Endothelial cell of umbilical vein (primary cell): ENCODE results near the gene COL4A2. TPM values are rescaled to one million over a fixed set of nuclear protein-coding genes. Genes with fewer than 3 reads are reported as not detected.

Experiments
- BruUV-seq: library from RNA; stranded (reverse); fragments of 400-500 nt; replicated peaks from 2 replicates; lab custom pipeline; 2021; lab: Mats Ljungman, UMichigan
- CTCF ChIA-PET: fragments of 300-600, 350-600 bp; sonication (Branson Sonifier 250); formaldehyde crosslinking; loops from one replicate; lab custom pipeline; 2021; ENCODE audit warnings: antibody characterized with exemption, inconsistent platforms; lab: Charles Lee
- POLR2A ChIA-PET: fragments of 300-600, 350-600 bp; sonication (Branson Sonifier 250); formaldehyde crosslinking; loops from one replicate; lab custom pipeline; 2021; ENCODE audit warnings: antibody characterized with exemption, inconsistent platforms; lab: Charles Lee
- DNase-seq: peaks from one replicate; pipeline ENCODE4 v3.0.0-alpha.2; 2011; ENCODE audit warnings: low read depth, low spot score
- FAIRE-seq: peaks from 2 replicates; lab custom pipeline; 2011; peaks lifted over from hg19 to GRCh38; lab: Jason Lieb, UNC
- H2AFZ ChIP-seq: 2 replicates; pipeline ENCODE4 v1.6.0; 2012; ENCODE audit warnings: low read depth, low read length, control low read depth, inconsistent platforms
- H3K27ac ChIP-seq: 2 replicates; pipeline ENCODE4 v1.5.1; 2011; ENCODE audit warnings: low read depth, mild to moderate bottlenecking, control low read depth, low read length, moderate library complexity; ENCODE audit not compliant: insufficient read depth
- H3K27me3 ChIP-seq, 2 experiments: 2 replicates each; pipeline versions ENCODE4 v1.6.0 to v1.6.1; 2011; ENCODE audit warnings: low read length in 2 of 2, mixed read lengths in 1 of 2; ENCODE audit not compliant: control insufficient read depth in 2 of 2, insufficient read depth in 2 of 2
- H3K36me3 ChIP-seq, 2 experiments: 2 replicates in 1 of 2; 3 replicates in 1 of 2; pipeline ENCODE4 v1.5.1; 2011; ENCODE audit warnings: low read length in 2 of 2, mild to moderate bottlenecking in 1 of 2, moderate library complexity in 1 of 2; ENCODE audit not compliant: control insufficient read depth in 2 of 2, insufficient read depth in 2 of 2; ENCODE audit errors: extremely low read depth in 1 of 2
- H3K4me1 ChIP-seq: 3 replicates; pipeline ENCODE4 v1.5.1; 2011; ENCODE audit warnings: mild to moderate bottlenecking, low read length; ENCODE audit not compliant: control insufficient read depth, insufficient read depth; ENCODE audit errors: extremely low read depth
- H3K4me2 ChIP-seq: 2 replicates; pipeline ENCODE4 v1.6.1; 2011; ENCODE audit warnings: low read length, control low read depth, mixed read lengths; ENCODE audit not compliant: insufficient read depth
- H3K4me3 ChIP-seq, 3 experiments: fragments of 200-600 bp in 1 of 3; sonication (generic), shearing (Covaris generic) in 1 of 3; replicated peaks in 1 of 3; 2 replicates each; pipeline ENCODE4 v1.5.1; 2011 to 2016; ENCODE audit warnings: control low read depth in 3 of 3, low read length in 3 of 3, mild to moderate bottlenecking in 2 of 3, inconsistent platforms in 1 of 3, low read depth in 1 of 3, moderate library complexity in 1 of 3; ENCODE audit not compliant: insufficient read depth in 1 of 3
- H3K79me2 ChIP-seq: 2 replicates; pipeline ENCODE4 v1.6.0; 2012; ENCODE audit warnings: low read length, inconsistent platforms; ENCODE audit not compliant: control insufficient read depth, insufficient read depth
- H3K9ac ChIP-seq: replicated peaks from 2 replicates; pipeline ENCODE3; 2011; ENCODE audit warnings: low read length, control low read depth; ENCODE audit not compliant: insufficient read depth; ENCODE audit errors: extremely low read depth
- H3K9me1 ChIP-seq: replicated peaks from 3 replicates; pipeline ENCODE4 v1.6.0; 2011; ENCODE audit warnings: mild to moderate bottlenecking, low read length; ENCODE audit not compliant: control insufficient read depth, insufficient read depth; ENCODE audit errors: extremely low read depth
- H3K9me3 ChIP-seq: replicated peaks from 2 replicates; pipeline ENCODE4 v1.5.1; 2012; ENCODE audit warnings: low read length, inconsistent platforms; ENCODE audit not compliant: control insufficient read depth, insufficient read depth
- H4K20me1 ChIP-seq: replicated peaks from 2 replicates; pipeline ENCODE3; 2011; ENCODE audit warnings: mild to moderate bottlenecking, low read length; ENCODE audit not compliant: control insufficient read depth, insufficient read depth; ENCODE audit errors: extremely low read depth
- CTCF ChIP-seq, 2 donors: IDR thresholded peaks; 1 replicate in 1 of 2; 2 replicates in 1 of 2; pipeline ENCODE4 v1.5.1; 2011; ENCODE audit warnings: low read length in 2 of 2, mild to moderate bottlenecking in 2 of 2, moderate library complexity in 2 of 2, control low read depth in 1 of 2, inconsistent platforms in 1 of 2, low read depth in 1 of 2; ENCODE audit not compliant: insufficient read depth in 1 of 2; ENCODE audit errors: extremely low read depth in 1 of 2
- EZH2 ChIP-seq: IDR thresholded peaks from 2 replicates; pipeline ENCODE4 v1.6.1; 2012; ENCODE audit warnings: borderline replicate concordance, low read depth, mild to moderate bottlenecking, moderate library complexity, low read length, inconsistent platforms; ENCODE audit not compliant: severe bottlenecking
- FOS ChIP-seq: IDR thresholded peaks from 2 replicates; pipeline ENCODE4 v1.6.1; 2011; ENCODE audit warnings: mild to moderate bottlenecking, low read length, moderate library complexity, borderline replicate concordance; ENCODE audit not compliant: insufficient read depth
- GATA2 ChIP-seq: IDR thresholded peaks from 2 replicates; pipeline ENCODE4 v1.7.0; 2011; ENCODE audit warnings: low read depth, mild to moderate bottlenecking, moderate library complexity, mixed read lengths, low read length; ENCODE audit not compliant: insufficient read length, insufficient read depth
- JUN ChIP-seq: IDR thresholded peaks from 2 replicates; pipeline ENCODE4 v1.6.1; 2011; ENCODE audit warnings: borderline replicate concordance, low read depth; ENCODE audit not compliant: insufficient read length, insufficient read depth
- MAX ChIP-seq: IDR thresholded peaks from 2 replicates; pipeline ENCODE4 v1.6.1; 2011; ENCODE audit not compliant: insufficient read depth, insufficient read length
- MYC ChIP-seq: IDR thresholded peaks from one replicate; pipeline ENCODE4 v1.6.1; 2011; ENCODE audit warnings: mild to moderate bottlenecking, low read depth, low read length
- POLR2A ChIP-seq: IDR thresholded peaks from 2 replicates; pipeline ENCODE4 v1.6.1; 2012; ENCODE audit warnings: low read depth, mild to moderate bottlenecking, control low read depth, low read length
- POLR2AphosphoS5 ChIP-seq: IDR thresholded peaks from 2 replicates; pipeline ENCODE4 v1.6.1; 2012; ENCODE audit warnings: low read depth, mild to moderate bottlenecking, control low read depth, low read length, moderate library complexity; ENCODE audit not compliant: insufficient read depth
- dilution Hi-C: fragments of 300-500 bp; cut with MboI; formaldehyde crosslinking; loops from one replicate; pipeline ENCODE4 v1.15.0; 2019; ENCODE audit warnings: low sequenced_read_pairs; ENCODE audit not compliant: extremely low pct_ligation_motif_present
- intact Hi-C: fragments of 100-400 bp; cut with micrococcal nuclease; formaldehyde crosslinking; loops from one replicate; pipeline ENCODE4 v1.10.0; 2022
- polyA plus RNA-seq, 4 experiments: library from polyadenylated mRNA; depleted of rRNA in 3 of 4; stranded (reverse) in 3 of 4; unstranded in 1 of 4; fragments of >200 nt; gene quantifications; 2 replicates each; pipeline versions ENCODE4 v1.2.1 to v1.2.3, GENCODE V29; 2011 to 2012; ENCODE audit warnings: missing spikeins in 1 of 4
- total RNA-seq: library from RNA; stranded (reverse); gene quantifications from 2 replicates; pipeline ENCODE4 v1.2.3, GENCODE V29; 2021

The COL4A2 gene
- total and polyA plus RNA-seq, 2 donors (not counting 3 experiments of a cell fraction or from before 2014, with no cell fraction given): 792 to 940 TPM

GRCh38 chr13:110516500-110516899 is 209.4 kb downstream of the COL4A2 start:
- dilution Hi-C loops (no loop called here), intact Hi-C loops (no loop called here)
- Histone ChIP-seq H3K27ac (no peak overlapping the region), H3K4me3 (no peak overlapping the region), H3K27me3 (no peaks in the 10 kb centered on the region), H2AFZ (no peak overlapping the region), H4K20me1 (no peaks in the 10 kb centered on the region), H3K9ac (no peak overlapping the region), H3K9me3 (no peaks in the 10 kb centered on the region), H3K36me3 (peaks cover 10 to 13% of the 10 kb centered on the region in 2 experiments), H3K4me2 (no peak overlapping the region), H3K79me2 (no peaks in the 10 kb centered on the region), H3K9me1 (no peaks in the 10 kb centered on the region), H3K4me1 (no peaks in the 10 kb centered on the region)
- no TSS peak for BruUV-seq
- DNase-seq (no peak), FAIRE-seq (no peak)
- no peak for TF ChIP-seq MYC
- TF ChIP-seq CTCF (IDR thresholded peaks at IDR 0.05; ENCODE audit: extremely low read depth in 1 of 2, insufficient read depth in 1 of 2, low read depth in 1 of 2, low read length in 2 of 2): no peak
- no peak for TF ChIP-seq GATA2
- TF ChIP-seq MAX: no peak
- TF ChIP-seq POLR2AphosphoS5: no peak
- TF ChIP-seq FOS: no peak
- no peak for TF ChIP-seq EZH2
- no peak for TF ChIP-seq JUN
- TF ChIP-seq POLR2A: no peak
- ChIA-PET CTCF (interaction anchor here (0.6 kb wide), 1 partner anchor 12 kb away, joined by 3 read pairs; no protein-coding TSS in a partner anchor), POLR2A (no interaction called here)
